Retinal pigment epithelial cell (primary cell): ENCODE measurements around the gene IST1.

ENCODE experiments used
- DNase-seq: peaks from one replicate; pipeline ENCODE4 v3.0.0-alpha.2; 2010; ENCODE audit warnings: low read depth
- H3K4me3 ChIP-seq: 2 replicates; pipeline ENCODE4 v1.5.1; 2011; ENCODE audit warnings: mild to moderate bottlenecking, low read length, control low read depth, moderate library complexity
- CTCF ChIP-seq: conservative IDR thresholded peaks from 2 replicates; pipeline ENCODE4 v1.5.1; 2011; ENCODE audit warnings: low read depth, low read length, control low read depth, inconsistent platforms

Gene IST1

GRCh38 chr16:71852158-71852557 is 43.2 kb upstream of the IST1 start:
- no peak for DNase-seq
- TF ChIP-seq CTCF = no peak
- no peak overlapping the region for H3K4me3 ChIP-seq

GRCh38 chr16:71852561-71852960 is 42.8 kb upstream of the IST1 start:
- H3K4me3 ChIP-seq = no peak overlapping the region
- TF ChIP-seq CTCF = no peak
- no peak for DNase-seq

GRCh38 chr16:71853413-71853812 is 41.9 kb upstream of the IST1 start:
- no peak for TF ChIP-seq CTCF

GRCh38 chr16:71854369-71854948 is 40.9 kb upstream of the IST1 start:
- no peak for TF ChIP-seq CTCF
- DNase-seq = no peak
- H3K4me3 ChIP-seq = no peak overlapping the region

More at GRCh38 chr16:71853413-71853812, 41.9 kb upstream of the IST1 start:
- DNase-seq = no peak
- H3K4me3 ChIP-seq = no peak overlapping the region

- DNase-seq = no peak
- TF ChIP-seq CTCF = no peak
- H3K4me3 ChIP-seq = no peak overlapping the region
Observed at GRCh38 chr16:71855937-71856662, 39.2 kb upstream of the IST1 start.

- DNase-seq = no peak
Observed at GRCh38 chr16:71859762-71860521, 35.4 kb upstream of the IST1 start.

More at GRCh38 chr16:71859762-71860521, 35.4 kb upstream of the IST1 start:
- H3K4me3 ChIP-seq = no peak overlapping the region
- TF ChIP-seq CTCF = no peak
